Brain pericyte (primary cell): Measurements from ENCODE around the gene KAT2A.

Experiments
- DNase-seq: peaks from one replicate; pipeline ENCODE4 v3.0.0-alpha.2; 2012; ENCODE audit warnings: low read depth, low spot score

Gene KAT2A

DNA sequence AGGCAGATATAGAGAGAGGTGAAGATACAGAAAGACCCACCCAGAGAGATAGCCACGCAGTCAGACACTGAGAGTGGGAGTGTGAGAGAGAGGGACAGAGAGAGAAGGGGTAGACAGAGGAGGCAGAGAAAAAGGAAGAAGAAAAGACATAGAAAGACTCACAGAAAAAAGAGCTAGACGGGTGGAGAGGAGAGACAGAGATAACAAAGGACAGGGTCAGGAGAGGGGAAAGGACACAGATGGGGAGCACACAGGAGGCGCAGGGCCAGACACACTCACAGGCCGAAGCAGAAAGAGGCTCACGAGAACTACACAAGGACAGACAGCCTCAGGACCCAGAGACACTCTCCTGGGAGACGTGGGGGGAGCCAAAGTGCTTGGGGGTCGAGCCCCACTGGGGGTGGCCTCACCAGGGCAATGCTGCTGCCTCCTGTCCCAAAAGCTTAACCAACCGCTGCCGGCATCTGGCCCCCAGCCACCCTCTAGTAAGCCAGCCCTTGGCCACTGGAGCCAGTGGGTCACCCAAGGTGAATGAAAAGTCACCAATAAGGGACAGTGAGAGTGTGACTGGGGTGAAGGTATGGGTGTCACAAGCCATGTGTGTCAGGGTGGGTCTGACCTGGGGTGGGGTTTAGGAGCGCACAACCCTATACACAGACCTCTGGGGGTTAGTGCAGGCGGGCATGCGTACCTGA is 26.6 kb downstream of the KAT2A start:
- DNase-seq = no peak

DNA sequence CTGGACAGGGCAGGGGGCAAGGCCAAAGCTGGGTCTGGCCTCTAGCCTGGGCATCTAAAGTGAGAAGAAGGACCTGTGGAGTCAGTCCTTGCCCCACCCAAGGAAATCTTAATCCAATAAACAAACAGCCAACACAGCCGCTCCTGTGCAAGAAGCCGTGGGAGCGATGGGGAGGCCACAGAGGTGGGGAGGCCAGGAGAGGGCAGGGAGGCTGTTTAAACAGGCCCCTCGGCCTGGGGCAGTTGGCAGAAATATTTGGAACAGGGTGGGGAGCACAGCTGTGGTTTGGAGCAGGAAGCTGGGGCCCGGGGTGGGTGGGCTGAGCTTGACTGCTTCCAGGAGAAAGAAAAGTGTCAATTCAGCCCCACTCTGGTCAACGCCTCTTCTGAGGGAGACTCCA is 28.2 kb downstream of the KAT2A start:
- no peak for DNase-seq

DNA sequence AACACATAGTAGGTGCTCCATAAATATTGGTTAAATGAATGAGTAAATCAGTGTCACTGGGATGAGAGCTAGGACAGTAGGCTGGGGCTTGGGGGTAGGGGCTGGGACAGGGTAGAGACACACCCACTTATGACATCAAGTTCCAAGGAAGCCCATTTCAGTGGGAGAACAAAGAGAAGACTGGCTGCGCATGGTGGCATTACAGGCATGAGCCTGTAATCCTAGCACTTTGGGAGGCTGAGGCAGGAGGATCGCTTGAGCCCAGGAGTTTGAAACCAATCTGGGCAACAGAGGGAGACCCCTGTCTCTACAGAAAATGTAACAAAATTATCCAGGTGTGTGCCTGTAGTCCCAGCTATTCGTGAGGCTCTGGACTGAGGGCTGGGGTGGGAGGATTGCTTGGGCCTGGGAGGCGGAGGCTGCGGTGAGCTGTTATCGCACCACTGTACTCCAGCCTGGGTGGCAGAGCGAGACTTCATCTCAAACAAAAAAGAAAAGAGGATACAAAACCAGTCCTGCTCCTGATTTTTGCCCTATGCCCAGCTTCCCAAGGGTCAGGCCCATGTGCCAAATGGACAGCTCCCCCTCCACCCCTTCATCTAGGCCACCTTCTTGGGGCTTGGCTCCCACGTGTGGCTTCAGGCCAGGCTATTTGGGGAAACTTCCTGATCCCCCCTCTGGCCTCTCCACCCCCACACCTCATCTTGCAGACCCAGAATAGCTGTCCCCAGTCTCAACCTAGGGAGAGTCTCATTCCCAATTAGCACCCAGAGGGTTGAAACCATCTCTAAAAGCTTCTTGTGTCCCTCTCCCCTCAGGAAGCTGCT is 30.0 kb downstream of the KAT2A start:
- no peak for DNase-seq

DNA sequence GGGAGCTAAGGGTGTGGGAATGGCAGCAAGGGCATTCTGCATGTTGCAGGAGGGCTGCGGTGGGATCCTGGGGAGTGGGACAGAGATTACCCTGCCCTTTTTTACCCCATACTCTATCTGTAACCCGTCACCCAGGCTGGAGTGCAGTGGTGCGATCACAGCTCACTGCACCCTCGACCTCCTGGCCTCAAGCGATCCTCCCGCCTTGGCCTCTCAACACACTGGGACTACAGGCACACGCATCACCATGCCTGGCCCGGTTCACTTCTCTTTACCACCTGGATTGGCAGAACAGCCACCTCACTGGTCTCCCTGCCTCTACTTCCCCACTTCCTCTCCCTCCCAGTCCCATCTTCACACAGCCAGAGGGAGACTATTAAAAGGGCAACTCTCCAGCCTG is 32.4 kb downstream of the KAT2A start:
- no peak for DNase-seq

DNA sequence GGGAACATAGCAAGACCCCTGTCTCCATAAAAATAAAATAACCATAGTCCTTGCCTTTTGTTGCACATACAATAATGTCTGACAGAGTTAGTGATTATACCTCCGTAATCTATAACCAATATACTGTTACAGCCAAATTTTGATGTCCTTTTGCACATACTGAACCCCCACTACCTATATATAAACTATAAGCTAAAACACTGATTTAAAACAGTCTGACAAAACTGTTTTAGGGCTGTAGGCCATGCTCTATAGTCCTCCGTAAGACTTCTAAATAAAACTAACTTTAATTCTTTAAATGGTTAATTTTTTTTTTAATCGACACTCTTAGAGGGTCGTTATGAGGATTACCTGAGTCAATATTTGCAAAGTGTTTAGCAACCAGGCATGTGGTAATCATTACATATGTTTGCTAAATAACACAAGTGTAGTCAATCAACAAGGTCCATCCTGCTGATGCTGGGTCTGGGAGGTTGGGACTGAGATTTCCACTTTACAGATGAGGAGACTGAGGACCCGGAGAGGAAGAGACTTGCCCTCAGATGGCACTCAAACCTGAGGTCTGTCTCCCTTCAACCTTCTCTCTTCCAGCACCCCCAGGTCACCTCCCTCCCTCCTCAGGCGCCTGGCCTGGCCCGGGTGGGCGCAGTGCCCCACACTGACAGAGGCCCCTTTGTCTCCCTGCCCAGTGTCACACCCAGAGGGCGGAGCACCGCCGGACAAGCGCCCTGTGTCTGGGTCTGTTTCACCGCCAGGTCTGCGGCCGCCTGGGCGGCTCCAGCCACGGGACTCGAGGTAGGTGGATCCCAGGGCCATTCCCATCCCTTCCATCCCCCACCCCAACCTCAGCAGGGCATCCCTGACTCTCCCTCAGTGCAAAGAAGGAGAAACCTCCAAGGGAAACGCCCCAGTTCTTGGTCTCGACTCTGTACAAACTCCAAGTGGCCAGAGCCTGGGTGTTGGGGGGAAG is 33.1 kb downstream of the KAT2A start:
- no peak for DNase-seq

DNA sequence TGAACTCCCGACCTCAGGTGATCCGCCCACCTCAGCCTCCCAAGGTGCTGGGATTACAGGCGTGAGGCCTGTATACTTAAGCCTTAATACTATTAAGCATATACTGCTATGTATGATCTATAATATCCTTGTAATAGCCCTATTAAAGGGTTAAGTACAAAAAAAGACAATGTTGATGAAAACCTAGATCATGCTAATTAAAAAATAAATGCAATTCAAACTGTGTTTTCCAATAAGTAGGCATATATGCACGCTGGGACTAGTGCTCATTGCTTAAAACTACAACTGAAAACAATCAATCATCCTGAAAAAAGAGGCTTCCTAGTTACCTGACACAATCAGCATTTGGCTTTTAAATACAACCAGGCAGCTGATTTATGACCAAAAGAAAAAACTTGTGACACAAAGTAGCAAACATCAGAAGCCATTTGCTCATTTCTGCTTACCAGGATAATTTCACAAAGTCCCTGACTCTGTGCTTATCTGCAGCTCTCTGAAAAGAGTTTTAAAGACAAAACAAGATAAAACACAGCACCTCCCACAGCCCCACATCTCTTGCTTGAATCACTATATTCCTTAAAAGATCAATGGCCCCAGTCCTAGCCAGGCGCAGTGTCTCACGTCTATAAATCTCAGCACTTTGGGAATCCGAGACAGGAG is 34.0 kb downstream of the KAT2A start:
- no peak for DNase-seq

DNA sequence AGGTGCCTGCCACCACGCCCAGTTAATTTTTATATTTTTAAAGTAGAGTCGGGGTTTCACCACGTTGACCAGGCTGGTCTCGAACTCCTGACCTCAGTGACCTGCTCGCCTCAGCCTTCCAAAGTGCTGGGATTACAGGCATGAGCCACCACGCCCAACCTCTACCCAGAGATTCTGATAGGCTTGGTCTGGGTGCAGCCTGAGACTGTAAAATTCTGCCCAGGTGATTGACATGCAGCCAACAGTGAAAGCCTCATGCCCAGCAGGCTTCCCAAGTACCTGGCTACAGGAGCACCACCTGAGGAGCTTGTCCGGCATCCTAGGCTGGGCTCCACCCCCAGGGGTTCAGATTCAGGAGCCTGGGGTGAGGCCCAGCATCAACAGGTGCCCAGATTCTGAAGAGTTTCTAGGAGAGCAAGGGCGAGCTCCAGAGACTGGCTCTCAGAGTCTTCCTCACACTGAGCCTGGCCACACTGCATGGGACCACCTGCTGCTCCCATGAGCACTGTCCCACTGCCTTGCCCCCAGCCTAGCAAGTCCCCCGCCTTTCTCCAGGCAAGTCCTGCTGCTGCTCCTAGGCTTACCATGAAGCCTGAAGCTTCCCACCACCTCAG is 39.5 kb downstream of the KAT2A start:
- no peak for DNase-seq

DNA sequence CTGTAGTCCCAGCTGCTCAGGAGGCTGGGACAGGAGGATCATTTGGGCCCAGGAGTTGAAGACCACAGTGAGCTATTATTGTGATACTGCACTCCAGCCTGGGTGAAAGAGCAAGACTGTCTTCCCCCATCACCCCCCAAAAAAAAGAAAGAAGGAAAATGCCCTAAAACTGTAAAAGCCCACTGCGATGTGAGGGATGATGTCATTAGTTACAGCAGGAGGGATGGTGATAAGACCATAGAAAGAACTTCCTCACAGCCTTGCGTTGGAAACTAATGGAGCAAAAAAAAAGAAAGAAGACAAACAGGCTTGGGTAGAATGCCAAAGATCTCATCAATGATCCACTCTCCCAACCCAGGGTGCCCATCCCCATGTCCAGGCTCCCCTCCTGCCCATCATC is 41.6 kb downstream of the KAT2A start:
- no peak for DNase-seq

DNA sequence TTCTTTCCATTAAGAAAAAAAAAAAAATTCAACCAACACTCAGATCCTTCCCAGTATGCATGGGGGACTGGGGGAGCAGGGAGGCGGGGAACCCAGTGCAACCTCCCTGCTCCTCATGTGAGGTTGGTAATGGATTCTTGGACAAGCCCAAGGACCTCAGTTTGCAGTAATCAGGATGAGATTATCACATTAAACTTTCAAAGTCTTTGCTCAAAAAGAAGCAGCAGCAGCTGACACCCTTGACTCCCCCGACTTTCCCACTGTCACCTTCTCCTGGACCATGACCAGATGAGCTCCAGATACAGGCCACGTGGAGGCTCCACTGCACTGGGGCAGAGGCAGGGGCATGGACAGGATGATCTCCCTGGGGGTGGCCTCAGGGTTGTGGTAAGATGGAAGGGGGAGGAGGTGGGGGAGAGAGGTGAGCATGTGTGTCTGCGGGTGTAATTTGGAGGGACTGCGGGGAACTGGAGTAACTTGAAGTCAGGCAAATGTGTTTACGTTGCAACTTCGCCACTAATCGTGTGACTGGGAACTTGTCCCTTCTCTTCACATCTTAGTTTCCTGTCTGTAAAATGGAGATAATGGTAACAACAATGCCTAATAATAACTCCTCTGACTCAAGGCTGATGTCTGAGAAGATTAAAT is 42.6 kb downstream of the KAT2A start:
- no peak for DNase-seq

DNA sequence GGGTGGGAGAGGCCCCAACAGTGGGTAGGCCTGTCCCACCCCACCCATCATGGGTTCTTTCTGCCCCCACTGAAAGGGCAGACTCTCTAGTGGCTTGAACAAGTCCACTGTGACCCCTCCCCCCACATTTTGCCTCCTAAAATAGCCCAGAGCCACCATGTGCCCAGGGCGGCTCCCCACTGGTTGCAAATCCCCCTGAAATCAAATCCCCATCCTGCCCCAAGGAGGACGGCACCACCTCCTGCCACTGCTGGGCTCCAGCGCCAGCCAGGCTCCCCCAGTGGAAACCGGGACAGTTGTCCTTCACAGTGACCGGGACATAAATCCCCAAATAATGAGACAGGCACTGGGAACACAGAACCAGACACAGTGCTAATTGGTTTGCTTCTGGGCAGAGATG is 43.4 kb downstream of the KAT2A start:
- DNase-seq = no peak

DNA sequence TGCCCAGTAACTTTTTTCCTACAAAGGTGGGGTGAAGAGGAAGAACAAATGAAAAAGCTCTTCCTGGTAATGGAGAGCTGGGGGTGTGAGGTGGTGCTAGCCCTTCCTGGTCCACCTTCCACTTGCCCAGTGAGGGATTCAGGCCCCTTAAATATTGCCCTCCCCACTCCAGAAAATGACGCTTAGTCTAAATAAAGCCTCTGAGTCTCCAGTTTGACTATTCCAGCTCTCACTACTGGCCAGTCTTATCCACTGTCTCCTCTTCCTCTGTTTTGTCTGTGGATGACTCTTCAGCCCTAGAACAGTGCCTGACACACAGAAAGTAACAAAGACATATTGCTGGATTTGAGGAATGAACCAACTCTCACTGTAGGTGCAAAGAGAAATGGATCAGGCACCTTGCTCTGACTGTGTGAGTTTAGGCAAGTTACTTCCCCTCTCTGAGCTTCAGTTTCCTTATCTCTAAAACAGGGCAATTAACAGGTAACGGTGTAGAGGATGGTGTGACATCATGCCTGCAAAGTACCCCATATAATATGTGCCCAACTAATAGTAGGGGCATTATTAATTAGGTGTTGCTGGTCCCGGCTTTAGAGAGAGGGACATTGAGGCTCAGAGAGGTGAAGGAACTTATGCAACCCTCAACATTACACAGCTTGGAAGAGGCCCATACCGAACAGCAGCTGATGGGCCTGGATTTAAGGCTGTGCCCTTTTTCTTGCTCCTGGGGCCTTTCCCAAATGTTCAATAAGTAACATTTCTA is 44.2 kb downstream of the KAT2A start:
- DNase-seq = no peak

DNA sequence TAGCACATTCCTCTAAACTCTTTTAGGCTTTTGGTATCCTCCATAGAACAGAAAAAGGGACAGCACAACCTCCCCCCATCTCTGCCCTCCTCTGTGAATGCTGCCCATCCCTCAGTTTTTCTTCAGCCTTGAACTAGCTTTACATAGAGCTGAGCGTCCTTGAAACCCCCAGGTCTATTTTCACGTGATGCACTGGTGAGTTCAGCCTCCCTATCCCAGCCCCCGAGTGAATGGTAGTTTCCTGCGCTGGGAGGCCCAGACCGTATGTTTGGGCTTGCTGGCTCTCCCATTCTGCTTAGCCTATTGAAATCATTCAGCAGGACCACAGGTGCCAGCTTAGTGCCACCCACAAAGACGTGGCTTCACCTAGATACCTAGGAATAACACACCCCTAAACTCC is 45.4 kb downstream of the KAT2A start:
- no peak for DNase-seq

DNA sequence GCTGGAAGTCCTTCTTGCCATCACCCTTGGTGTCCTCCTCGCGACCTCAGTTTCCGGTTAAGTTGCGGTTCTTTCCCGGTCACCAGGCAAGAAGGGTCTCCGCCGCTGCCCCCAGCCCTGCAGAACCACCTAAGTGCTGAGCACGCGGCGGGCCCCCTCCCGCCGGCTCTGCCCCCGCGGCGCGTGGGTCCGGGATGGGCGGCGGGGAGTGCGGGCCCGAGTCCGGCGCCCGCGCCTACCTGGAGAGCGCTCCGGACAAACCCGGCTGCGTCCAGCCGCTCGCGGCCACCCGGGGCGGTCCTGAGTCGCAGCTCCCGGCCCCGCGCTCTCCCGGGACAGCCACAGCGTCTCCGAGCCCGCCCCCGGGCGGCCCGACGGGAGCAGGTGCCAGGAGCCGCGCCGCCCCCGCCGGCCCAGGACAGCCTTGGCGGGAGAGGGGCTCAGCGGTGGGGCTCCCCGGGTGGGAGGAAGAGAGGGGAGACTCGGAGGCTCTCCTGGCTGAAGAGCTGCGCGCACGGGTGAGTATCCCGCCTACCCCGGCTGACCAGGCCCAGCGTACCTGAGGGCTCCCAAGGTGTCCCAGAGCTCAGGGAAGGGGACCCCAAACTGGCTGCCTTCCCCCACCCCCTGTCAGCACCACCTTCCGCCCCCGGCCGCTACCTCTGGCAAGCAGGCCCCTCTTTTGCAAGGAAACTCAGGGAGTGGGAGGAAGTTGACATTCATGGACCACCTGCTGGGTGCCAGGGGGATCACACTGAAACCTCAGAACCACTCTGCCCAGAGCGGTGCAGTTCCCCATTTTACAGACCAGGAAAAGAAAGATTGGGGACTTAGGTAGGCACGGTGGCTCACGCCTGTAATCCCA is 48.6 kb downstream of the KAT2A start:
- DNase-seq = no peak

DNA sequence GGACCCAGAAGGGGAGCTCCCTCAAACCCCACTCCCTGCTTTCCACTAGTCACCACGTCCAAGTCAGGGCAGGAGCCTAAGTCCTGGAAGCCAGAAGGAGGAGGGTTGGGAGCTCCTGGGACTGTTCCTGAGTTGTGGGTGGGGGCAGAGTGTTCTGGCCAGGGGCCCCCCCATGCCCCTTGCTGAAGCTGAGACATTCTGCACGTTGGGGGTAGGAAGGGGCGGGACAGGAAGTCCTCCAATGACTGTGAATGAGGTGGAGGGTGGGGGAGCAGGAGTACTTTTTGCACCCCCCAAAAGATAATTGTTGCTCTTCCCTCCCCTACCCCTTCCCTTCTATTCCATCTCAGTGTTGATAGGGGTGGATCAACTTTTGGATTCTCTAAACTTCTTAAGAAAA is 49.4 kb downstream of the KAT2A start:
- DNase-seq = no peak

DNA sequence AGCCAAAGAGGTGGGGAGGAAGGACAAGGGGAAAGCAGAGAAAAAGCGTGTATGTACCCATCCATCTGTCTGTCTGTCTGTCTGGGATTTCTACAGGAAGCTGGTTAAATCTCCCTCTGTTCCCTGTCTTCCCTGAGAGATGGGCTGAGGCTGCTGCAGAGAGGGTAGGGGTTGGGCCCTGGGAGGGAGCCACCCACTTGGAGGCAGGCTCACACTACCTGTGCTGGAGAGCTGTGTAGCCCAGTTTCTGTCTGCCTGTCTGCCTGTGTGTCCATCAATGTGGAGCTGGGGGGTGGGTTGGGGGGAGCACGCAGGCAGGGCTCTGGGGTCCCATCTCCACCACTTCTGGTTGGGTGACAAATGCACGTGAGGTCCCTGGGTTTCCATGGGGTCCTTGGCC is 52.2 kb downstream of the KAT2A start:
- no peak for DNase-seq

DNA sequence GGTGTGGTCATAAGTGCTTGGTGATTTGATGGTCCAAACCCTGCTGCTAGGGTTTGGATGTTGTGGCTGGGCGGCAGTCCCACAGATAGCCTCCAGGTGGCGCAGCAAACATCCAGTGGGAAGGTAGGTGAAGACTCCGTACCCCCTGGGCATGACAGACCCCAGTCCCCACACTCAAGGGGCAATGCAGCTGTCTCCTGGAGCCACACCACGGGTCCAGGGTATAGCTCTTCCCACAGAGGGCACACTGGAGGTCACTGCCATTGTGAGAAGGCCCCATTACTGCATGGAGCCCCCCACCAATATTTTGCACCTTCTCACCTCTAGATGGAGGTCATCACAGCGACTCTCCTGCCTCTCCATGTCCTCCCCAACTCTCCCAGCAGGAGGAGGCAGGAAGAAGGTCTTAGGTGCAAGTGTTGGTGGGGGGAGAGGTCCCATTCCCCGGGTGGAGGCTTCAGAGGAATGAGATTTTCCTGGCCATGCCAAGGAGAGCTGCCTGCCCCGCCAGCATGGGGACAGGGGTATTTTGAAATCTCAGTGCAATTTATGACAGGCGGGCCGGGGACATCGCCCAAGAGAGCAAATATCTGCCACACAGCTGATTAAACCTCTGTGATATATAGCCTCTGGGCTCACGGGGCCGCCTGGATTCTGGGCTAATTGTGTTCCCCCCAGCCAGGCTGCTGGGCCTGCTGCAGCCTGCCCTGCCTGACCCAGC is 53.6 kb downstream of the KAT2A start:
- DNase-seq = no peak

DNA sequence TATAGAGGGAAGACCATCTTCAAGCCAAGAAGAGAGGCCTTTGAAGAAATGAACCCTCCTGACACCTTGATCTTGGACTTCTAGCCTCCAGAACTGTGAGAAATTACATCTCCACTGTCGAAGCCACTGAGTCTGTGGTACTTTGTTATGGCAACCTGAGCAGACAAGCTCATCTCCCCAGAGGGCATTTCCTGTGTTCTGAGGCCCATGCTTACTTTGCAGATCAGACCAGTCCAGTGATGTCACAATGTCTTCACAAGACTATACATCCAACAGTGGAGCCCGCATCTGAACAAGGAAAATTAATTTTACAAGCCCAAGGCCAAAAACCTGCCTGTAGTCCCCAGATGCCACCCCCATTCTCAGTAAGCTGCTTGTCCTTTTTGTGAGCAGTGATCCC is 56.0 kb downstream of the KAT2A start:
- DNase-seq = no peak
